Activated gamma-delta T cell (primary cell): Measurements from ENCODE around the gene ZSWIM3.
"Not testable (repeated sequence)": the region's sequence is repeated elsewhere in the genome, so short reads cannot be mapped to it uniquely, and the experiment has no call there.

ENCODE experiments used
- DNase-seq: peaks from one replicate; lab custom pipeline; 2025; lab: John Stamatoyannopoulos, UW

Gene ZSWIM3

DNA sequence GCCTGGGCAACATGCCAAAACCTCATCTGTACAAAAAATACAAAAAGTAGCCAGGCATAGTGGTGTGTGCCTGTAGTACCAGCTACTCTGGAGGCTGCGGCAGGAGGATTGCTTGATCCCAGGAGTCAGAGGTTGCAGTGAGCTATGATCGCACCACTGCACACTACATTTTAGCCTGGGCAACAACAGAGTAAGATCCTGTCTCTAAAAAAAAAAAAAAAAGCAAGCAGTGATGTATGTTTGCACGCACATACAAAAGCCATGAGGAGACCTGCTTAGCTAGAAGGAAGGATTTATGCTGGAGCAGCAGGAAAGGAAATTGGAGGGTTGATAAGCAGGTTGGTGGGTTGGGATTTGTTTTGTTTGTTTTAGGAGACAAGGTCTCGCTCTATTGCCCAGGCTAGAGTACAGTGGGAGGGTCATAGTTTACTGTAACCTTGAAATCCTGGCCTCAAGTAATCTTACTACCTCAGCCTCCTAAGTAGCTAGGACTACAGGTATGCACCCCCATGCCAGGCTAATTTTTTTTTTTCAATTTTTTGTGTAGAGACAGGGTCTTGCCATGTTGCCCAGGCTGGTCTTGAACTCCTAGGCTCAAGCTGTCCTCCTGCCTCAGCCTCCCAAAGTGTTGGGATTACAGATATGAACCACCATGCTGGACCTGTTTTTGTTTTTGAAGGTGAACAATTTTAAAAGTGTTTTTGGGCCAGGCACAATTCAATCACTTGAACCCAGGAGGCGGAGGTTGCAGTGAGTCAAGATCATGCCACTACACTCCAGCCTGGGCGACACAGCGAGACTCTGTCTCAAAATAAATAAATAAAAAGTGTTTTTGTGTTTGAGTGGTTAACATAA is 4.0 kb downstream of the ZSWIM3 start:
- no peak for DNase-seq

DNA sequence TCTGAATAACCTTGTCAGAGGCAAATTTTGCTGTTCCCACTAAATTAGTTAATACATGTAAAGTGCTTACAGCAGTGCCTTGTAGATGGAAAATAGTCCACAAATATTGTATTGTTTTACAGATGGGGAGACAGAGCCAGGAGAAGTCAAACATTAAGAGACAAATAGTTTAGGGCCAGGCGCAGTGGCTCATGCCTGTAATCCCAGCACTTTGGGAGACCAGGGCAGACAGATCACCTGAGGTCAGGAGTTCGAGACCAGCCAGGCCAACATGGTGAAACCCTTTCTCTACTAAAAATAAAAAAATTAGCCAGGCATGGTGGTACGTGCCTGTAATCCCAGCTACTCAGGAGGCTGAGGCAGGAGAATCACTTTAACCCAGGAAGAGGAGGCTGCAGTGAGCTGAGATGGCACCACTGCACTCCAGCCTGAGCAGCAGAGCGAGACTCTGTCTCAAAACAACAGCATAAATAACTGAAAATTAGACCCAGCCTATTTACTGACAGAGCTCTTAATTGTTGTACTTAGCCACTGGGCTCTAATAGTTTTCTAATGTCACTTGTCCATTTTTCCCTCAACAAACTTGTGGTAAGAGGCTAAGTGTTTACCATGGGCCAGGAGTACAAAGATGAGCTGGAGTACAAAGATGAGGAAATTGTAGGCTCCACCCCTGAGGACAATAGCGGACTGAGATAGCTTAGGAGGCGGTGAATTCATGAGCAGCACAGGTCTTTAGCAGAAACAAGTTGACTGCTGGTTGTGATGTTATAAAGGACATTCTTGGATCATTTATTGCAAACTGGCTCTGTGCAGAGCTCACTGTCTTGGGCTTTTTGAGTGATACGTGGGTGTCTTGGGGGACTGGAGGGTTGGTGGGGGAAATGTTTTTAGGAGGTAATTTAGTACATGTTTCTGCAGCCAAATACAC is 6.4 kb downstream of the ZSWIM3 start:
- DNase-seq: no peak

DNA sequence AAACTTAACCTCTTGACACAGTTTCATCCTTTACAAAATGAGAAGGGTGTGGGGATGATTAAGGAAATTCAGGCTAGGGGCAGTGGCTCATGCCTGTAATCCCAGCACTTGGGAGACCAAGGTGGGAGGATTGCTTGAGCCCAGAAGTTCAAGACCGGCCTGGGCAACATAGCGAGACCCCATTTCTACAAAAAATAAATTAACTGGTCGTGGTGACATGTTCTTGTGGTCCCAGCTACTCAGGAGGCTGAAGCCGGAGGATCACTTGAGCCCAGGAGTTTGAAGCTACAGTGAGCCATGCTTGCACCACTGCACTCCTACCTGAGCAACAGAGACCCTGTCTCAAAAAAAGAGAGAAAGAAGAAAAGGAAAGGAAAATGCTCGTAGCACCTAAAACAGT is 9.0 kb downstream of the ZSWIM3 start:
- DNase-seq: no peak

DNA sequence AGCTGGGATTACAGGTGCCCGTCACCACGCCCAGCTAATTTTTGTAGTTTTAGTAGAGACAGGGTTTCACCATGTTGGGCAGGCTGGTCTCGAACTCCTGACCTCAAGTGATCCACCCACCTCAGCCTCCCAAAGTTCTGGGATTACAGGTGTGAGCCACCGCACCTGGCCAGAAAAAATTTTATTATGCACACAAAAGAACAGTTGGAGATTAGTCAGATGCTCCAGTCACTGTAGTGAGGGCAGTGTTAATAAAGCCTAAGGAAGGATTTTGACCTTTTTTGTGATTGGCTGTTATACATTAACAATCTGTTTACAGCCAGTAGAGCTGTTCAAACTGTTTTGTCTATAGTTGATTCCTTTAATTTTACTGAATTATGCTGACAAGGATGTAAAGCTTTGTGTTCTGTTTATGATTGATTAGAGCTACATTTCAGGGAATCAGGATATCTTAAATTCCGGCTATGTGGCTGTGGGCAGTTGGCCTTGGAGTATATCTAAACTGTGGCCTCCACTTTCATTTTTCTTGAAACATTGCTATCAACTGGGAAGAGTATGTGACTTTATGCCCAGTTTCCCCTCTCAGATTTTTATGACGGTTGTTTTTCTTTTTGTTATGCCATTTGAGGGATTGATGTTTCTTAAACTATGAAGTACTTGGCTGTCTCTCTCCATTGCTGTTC is 9.9 kb downstream of the ZSWIM3 start:
- no peak for DNase-seq

DNA sequence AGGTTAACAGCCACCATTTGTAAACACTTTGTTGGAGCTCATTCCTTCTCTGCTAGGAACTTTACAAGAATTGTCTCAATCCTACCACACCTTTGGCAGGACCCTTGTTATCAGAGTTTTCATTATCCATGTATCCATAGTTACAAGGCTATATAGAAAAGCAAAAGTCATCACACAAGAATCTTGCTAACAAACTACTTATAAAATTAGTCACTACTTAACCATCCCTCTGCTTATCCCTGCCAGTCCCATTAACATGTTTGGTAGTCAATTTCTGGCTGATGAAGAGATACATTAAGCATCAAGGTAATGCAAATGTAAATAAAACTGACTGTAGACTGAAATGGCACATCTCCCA is 10.4 kb downstream of the ZSWIM3 start:
- no peak for DNase-seq

DNA sequence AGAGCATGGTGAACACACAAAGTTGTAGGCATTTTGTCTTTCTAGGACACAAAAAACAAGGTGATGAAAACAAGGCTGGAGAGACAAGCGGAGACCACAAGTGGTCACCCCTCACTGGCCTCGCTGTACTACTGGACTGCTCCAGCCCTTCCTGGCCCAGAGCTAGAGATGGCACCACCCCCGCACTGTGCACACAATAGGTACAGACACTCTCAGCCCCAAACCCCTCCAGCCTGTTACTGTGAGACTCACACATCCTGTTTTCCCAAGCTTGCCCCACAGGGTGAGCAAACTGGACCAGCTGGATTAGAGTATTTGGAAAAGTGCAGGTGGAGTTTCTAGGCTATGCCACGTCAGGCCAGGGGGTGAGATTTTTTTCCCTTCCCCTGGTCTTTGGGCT is 15.2 kb downstream of the ZSWIM3 start:
- no peak for DNase-seq

DNA sequence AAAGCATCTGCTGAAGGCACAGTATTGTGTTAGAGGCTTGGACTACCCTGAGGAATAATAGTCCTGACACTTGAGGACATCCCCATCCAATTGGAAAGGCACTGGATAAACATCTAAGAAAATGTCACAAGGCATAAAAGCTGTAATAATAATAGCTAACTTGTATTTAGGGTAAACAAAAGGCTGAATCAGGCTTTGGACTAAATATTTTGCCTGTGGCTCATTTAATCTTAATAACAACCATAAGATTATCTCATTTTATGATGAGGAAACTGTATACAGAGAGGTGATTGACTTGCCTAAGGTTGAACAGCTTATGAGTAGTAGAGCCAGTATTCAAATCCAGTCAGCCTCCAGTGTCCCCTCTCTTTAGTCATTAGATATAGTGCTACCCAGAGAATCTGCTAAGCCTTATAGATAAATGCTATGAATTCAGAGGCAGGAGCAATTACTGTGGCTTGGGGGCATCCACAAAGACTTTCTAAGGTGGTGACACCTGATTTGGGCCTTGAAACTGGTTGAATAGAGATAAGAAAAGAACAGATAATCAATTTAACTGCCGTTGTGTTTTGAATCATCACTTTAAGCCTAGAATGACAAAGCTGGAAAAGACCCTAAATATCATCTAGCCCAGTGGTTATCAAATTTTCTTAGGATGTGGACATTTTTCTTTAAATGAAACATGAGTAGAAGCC is 16.1 kb downstream of the ZSWIM3 start:
- no peak for DNase-seq

DNA sequence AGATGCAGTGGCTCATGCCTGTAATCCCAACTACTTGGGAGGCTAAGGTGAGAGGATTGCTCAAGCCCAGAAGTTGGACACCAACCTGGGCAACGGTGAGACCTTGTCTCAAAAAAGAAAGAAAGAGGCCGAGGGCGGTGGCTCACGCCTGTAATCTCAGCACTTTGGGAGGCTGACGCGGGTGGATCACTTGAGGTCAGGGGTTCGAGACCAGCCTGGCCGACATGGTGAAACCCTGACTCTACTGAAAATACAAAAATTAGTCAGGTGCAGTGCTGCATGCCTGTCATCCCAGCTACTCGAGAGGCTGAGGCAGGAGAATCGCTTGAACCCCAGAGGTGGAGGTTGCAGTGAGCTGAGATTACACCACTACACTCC is 16.7 kb downstream of the ZSWIM3 start:
- DNase-seq: not testable (repeated sequence)

DNA sequence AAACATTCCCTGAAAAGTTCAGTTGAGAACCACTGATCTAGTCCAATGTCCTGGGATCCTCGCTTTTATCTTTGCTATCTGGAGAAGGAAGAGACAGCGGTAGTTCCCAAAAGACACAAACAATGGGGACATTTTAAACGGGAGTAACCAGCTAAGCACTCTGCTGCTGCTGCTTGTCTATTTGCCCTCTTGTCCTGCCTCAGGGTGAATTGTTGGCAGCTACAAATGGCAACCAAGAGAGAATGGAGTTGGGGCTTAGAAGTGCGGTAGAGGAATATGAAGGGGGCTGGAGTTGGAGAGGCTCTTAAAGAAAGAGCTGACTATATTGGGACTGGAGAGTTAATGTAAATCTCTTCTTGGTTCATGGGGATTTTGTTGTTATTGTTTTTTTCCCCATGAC is 17.2 kb downstream of the ZSWIM3 start:
- no peak for DNase-seq

DNA sequence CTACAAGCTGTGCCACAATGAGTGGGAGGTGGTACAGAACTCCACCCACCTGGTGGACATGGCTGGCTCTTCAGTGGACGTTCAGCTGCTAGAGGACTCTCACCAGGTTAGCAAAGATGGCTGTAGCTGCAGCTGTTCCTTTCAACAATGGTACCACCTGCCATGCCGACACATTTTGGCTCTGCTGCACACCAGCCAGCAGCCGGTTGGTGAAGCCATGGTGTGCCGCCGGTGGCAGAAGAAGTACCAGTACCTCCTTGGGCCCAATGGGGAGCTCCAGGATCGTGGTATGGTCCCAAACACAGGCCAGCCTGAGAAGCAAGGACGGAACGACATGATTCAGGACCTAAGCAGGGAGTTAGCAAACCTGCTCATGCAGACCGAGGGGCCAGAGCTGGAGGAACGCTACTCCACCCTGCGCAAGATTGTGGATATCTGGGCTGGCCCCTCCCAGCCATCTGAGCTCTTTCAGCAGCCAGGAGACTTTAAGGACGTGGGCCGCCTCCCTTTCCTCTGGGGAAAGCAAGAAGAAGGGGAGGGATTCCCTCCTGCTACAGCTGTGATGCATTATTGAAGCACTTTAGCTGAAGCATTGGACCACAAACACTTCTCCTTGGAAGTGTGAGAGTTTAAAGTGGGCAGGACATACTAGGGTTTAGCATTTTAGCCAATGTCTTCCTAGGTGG is 20.8 kb downstream of the ZSWIM3 start:
- DNase-seq: no peak

DNA sequence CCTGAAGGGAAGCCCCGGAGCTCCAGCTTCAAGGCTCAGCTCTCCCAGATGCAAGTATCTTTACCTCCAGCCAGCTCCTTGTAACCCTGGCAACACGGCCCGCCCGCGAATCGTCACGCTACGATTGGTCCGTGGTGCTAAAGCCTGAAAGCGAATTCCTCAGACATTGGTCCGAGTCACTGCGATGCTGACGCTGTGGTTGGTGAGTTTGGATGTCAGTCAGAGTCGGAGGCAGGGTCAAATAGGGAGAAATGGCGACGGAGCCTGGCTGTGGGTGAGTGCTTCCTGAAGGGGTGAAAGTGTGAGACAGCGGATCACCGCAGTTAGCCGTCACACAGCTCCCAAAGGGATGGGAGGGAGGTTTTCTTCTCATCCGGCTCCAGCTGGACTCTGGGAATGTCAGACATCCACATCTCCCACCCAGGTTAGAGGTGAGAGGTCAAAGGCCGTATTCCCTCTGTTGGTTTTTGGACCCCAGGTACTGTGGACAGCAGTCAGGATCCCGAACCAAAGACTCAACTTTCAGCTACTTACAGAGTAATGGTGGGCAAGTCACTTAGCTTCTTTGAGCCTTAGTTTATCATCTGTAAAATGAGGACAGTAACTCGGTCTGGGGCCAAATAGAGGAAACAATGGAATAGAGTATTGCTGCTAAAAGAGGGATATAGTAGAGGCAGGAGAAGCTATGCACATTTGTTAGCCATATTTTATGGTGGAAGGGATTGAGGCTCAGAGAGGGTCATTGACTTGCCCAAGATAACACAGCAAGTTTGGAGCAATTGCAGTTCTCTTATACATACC is 23.8 kb downstream of the ZSWIM3 start, which contains the start of gene ZSWIM1:
ZSWIM1 (plus strand) TSS at position 240 of the 801 bp plus-strand sequence. CDS start 1,366 bp downstream, outside the sequence.
- peak; percentile 91 for DNase-seq

DNA sequence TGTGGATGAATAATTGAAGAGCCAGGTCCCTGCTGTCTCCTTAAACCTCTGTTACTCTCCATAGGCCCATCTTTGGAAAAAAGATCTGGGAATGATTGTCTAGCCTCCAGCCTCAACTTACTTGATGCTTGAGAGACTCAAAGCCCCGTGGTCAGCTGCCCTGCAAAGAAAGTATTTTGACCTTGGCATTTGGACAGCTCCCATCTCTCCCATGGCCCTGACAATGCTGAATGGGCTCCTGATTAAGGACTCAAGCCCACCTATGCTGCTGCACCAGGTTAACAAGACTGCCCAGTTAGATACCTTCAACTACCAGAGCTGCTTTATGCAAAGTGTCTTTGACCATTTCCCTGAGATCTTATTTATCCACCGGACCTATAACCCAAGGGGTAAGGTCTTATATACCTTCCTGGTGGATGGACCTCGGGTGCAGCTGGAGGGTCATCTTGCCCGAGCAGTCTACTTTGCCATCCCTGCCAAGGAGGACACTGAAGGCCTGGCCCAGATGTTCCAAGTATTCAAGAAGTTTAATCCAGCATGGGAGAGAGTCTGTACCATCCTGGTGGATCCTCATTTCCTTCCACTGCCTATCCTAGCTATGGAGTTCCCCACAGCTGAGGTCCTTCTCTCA is 25.2 kb downstream of the ZSWIM3 start:
- no peak for DNase-seq

DNA sequence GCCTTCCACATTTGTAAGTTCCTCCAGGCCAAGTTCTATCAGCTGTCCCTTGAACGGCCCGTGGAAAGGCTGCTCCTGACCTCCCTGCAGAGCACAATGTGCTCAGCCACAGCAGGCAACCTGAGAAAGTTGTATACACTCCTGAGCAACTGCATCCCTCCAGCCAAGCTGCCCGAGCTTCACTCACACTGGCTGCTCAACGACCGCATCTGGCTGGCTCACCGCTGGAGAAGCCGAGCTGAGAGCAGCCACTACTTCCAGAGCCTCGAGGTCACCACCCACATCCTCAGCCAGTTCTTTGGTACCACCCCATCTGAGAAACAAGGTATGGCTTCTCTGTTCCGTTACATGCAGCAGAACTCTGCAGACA is 25.7 kb downstream of the ZSWIM3 start:
- DNase-seq: no peak

DNA sequence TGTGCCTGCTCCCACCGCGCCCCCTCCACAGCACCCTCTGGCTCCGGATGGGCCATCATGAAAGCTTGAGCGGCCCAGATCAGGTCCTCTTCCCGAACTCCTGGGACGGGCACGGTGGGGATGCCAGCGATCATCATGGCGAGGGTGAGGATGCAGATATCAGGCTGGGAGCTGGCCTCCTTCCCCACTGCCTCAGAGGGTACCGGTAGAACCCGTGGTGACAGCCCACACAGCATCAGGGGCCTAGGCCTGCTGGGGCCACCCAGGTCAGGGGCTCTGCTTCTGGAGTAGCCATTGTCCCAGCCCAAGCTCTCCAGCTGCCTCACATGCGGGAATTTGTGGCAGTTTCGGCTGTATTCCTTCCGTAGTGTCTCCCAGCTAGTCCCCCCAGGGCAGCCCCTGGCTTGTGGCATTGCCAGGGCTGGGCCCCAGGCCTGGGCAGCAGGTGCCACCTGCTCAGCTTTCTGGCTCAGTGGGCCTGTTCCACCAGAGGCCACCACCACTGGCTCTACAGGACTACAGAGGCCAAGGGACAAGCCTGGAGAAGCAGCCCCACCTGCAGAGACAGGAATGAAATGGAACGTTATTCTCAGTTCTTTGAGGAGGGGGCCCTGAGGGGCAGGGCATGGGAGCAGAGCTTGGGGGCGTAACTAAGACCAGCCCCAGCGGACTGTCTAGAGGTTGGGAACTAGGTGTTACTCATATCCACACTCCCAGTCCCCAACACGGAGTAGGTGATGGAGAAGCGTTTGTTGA is 29.4 kb downstream of the ZSWIM3 start:
- DNase-seq: no peak

DNA sequence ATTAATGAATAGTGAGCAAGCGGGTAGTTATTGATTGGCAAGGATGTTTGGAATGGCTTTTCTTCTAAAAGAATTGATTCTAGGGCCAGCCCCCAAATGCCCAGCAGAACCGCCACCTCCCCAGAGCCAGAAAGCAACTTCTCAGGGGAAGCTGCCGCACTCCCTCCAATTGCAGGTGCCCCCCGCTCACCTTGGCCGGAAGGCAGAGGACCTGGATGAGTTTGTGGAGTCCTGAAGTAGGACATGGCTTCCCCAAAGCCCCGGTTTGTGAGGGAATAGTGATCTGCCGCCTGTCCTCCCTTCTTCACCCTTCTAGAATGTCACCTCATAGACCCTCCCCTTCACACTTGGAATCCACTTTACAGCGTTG is 29.9 kb downstream of the ZSWIM3 start, which contains the start of gene SPATA25:
SPATA25 (minus strand) TSS at position 277 of the 370 bp plus-strand sequence; CDS start at position 245, 32 bp downstream.
- no peak for DNase-seq

DNA sequence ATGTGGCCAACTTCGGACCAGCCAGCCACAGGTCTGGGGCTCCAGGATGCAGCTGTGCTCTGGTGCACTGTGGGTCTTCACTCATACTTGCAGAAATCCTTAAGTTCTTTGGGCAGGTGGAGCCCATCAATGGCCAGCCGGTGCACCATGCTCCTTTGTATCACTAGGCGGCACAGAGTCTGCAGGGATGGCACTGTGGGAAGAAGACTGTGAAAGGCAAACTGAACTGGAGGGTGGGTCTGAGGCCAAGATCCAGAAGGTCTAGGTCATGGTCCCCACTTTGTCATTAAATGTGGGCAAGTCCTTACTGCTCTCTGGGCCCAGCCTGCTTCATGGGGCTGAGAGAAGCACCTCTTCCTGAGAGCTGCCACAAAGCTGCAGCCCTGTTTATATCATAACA is 31.3 kb downstream of the ZSWIM3 start:
- no peak for DNase-seq

DNA sequence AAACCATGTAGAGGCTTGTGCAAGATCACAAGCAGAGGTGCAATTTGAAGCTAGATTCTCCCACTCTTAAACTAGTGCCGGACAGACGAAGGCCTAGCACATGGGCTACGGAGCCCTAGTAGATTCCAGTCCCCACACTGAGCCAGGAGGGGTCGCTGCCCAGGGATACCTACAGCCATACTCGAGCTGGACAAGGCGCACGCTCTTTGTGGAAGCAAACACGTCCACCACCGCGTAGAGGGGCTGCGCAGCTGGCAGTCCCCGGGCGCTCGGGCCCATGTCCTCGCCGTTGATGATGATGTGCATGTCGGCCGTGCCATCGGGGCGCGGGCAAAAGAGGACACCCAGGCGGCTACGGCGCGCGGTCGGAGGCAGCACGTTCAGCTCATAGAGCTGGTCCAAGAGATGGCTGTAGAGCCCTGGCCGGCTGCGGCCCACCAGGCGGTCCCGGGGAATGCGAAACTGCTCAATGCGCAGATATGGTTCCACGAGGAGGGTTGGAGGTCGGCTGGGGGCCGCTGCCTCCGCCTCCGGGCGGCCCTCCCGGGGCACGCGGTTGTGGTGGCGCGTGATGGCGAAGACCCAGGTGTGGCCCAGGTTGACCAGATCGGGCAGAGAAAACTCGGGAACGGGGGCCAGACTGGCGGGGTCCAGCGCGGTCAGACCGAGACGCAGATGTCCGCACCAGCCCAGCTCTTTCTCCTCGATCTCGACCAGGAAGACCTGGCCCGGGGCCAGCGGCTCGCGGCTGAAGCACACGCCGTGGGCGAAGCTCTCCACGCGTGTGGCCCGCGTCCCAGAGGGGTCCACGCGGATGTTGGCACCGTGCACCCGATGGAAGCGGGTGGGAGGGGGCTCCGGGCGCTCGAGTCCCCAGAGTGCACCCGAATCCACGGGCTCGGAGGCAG is 32.9 kb downstream of the ZSWIM3 start:
- no peak for DNase-seq
